GM21515 (cell line): ENCODE results near the gene EEF1A2.

Experiments used
- ATAC-seq: cut with Tn5 transposase; IDR thresholded peaks from one replicate; pipeline ENCODE4 v1.9.1; 2021; ENCODE audit not compliant: unreplicated experiment

Gene EEF1A2

GRCh38 chr20:63457737-63458136 lies 41.1 kb downstream of the EEF1A2 start:
- ATAC-seq, result no peak

- no peak for ATAC-seq
Observed at GRCh38 chr20:63456429-63457284, 42.2 kb downstream of the EEF1A2 start.

- ATAC-seq, result no peak
Observed at GRCh38 chr20:63455568-63455859, 43.4 kb downstream of the EEF1A2 start.

- ATAC-seq, result no peak
Observed at GRCh38 chr20:63454731-63455567, 43.9 kb downstream of the EEF1A2 start.

GRCh38 chr20:63452821-63453523 lies 45.9 kb downstream of the EEF1A2 start:
- no peak for ATAC-seq

GRCh38 chr20:63452341-63452740 lies 46.5 kb downstream of the EEF1A2 start:
- no peak for ATAC-seq

GRCh38 chr20:63451821-63452220 lies 47.1 kb downstream of the EEF1A2 start:
- no peak for ATAC-seq

- no peak for ATAC-seq
Observed at GRCh38 chr20:63449796-63450730, 48.8 kb downstream of the EEF1A2 start.

- no peak for ATAC-seq
Observed at GRCh38 chr20:63449025-63449424, 49.9 kb downstream of the EEF1A2 start.

- no peak for ATAC-seq
Observed at GRCh38 chr20:63448031-63448430, 50.9 kb downstream of the EEF1A2 start.

GRCh38 chr20:63447320-63447719 lies 51.6 kb downstream of the EEF1A2 start:
- ATAC-seq, result no peak

- ATAC-seq, result no peak
Observed at GRCh38 chr20:63446216-63447024, 52.5 kb downstream of the EEF1A2 start.

GRCh38 chr20:63445075-63445734 lies 53.7 kb downstream of the EEF1A2 start:
- ATAC-seq, result no peak

GRCh38 chr20:63444548-63444947 lies 54.3 kb downstream of the EEF1A2 start:
- ATAC-seq, result no peak

- ATAC-seq, result no peak
Observed at GRCh38 chr20:63443606-63444395, 55.1 kb downstream of the EEF1A2 start.

GRCh38 chr20:63442100-63442493 lies 56.8 kb downstream of the EEF1A2 start:
- ATAC-seq, result no peak

- ATAC-seq, result no peak
Observed at GRCh38 chr20:63441136-63442099, 57.5 kb downstream of the EEF1A2 start.
